Calu3 (cell line): Measurements from ENCODE around the gene KRT72. TPM values are rescaled to one million over a fixed set of nuclear protein-coding genes. Genes with fewer than 3 reads are reported as not detected.

Experiments used
- BruUV-seq: library from RNA; stranded (reverse); fragments of 400-500 nt; replicated peaks from 2 replicates; lab custom pipeline; 2021; lab: Mats Ljungman, UMichigan
- CTCF ChIA-PET: fragments of 300-600 bp; sonication (Branson Sonifier 250); formaldehyde crosslinking; loops from one replicate; lab custom pipeline; 2022; ENCODE audit warnings: antibody characterized with exemption; lab: Charles Lee
- DNase-seq: peaks from one replicate; pipeline ENCODE4 v3.0.0; 2022
- H3K27ac Mint-ChIP-seq: one replicate; pipeline ENCODE4 v1.8.0; 2022; ENCODE audit warnings: mixed read lengths; ENCODE audit not compliant: unreplicated experiment
- H3K27me3 Mint-ChIP-seq: one replicate; pipeline ENCODE4 v1.8.0; 2022; ENCODE audit warnings: mixed read lengths; ENCODE audit not compliant: unreplicated experiment
- H3K36me3 Mint-ChIP-seq: one replicate; pipeline ENCODE4 v1.8.0; 2022; ENCODE audit warnings: mild to moderate bottlenecking, moderate library complexity, mixed read lengths; ENCODE audit not compliant: insufficient read depth, unreplicated experiment
- H3K4me1 Mint-ChIP-seq: one replicate; pipeline ENCODE4 v1.8.0; 2022; ENCODE audit warnings: mild to moderate bottlenecking, low read depth, mixed read lengths; ENCODE audit not compliant: unreplicated experiment
- H3K4me3 Mint-ChIP-seq: one replicate; pipeline ENCODE4 v1.8.0; 2022; ENCODE audit warnings: mild to moderate bottlenecking, low read depth, moderate library complexity, mixed read lengths; ENCODE audit not compliant: unreplicated experiment
- H3K9me3 Mint-ChIP-seq: one replicate; pipeline ENCODE4 v1.8.0; 2022; ENCODE audit warnings: low read depth, mixed read lengths; ENCODE audit not compliant: unreplicated experiment
- CTCF ChIP-seq: fragments of 200-600 bp; IDR thresholded peaks from one replicate; pipeline ENCODE4 v1.8.0; 2022; ENCODE audit warnings: antibody characterized with exemption; ENCODE audit not compliant: unreplicated experiment
- intact Hi-C: fragments of 100-400 bp; cut with micrococcal nuclease; formaldehyde crosslinking; loops from one replicate; pipeline ENCODE4 v1.10.0; 2022; ENCODE audit not compliant: unreplicated experiment
- total RNA-seq: library from RNA; stranded (reverse); gene quantifications from 2 replicates; pipeline ENCODE4 v1.2.3, GENCODE V29; 2022

The KRT72 gene
- total RNA-seq, 1 experiment from 2014 or later = not detected

DNA sequence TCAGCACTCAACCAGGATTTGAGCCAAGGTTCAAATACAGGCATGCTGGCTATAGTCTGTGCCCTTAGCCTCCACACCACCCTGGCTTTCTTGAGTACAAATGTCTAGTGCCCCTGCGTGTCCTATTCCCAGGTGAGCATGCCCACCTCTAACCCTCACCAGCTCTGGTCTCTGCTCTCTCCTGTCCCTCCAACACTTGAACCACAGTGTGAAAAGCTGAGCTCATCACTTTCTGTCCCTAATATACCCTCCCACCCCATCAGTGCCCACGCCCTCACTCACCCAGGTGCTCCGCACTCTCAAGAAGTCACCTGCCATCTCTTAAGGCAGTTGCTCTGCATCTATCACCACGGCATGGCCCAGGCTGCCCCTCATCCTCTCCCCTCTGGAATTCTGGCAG, 41.3 kb downstream of the KRT72 start:
- BruUV-seq = no TSS peak
- CTCF ChIA-PET = interaction anchor here (0.6 to 0.7 kb wide), 2 partner anchors 152 to 725 kb away, joined by 3 to 4 read pairs; no protein-coding TSS in a partner anchor
- DNase-seq = no peak
- H3K36me3 Mint-ChIP-seq = no peaks in the 10 kb centered on the region
- no peaks in the 10 kb centered on the region for H3K9me3 Mint-ChIP-seq
- H3K27me3 Mint-ChIP-seq = peaks cover 85% of the 10 kb centered on the region
- TF ChIP-seq CTCF = no peak
- H3K4me1 Mint-ChIP-seq = no peaks in the 10 kb centered on the region
- intact Hi-C loops = no loop called here
- H3K27ac Mint-ChIP-seq = no peak overlapping the region
- H3K4me3 Mint-ChIP-seq = no peak overlapping the region

- no peak overlapping the region for H3K4me3 Mint-ChIP-seq
- H3K27ac Mint-ChIP-seq = no peak overlapping the region
- no peak for TF ChIP-seq CTCF
- no TSS peak for BruUV-seq
- intact Hi-C loops = no loop called here
- H3K27me3 Mint-ChIP-seq = peaks cover 85% of the 10 kb centered on the region
- DNase-seq = no peak
- H3K4me1 Mint-ChIP-seq = no peaks in the 10 kb centered on the region
- CTCF ChIA-PET = no interaction called here
- H3K36me3 Mint-ChIP-seq = no peaks in the 10 kb centered on the region
- H3K9me3 Mint-ChIP-seq = no peaks in the 10 kb centered on the region
These were observed 42.4 kb downstream of the KRT72 start for GRCh38 chr12:52558781-52559445.

GRCh38 chr12:52557476-52557875, 43.8 kb downstream of the KRT72 start:
- Mint-ChIP-seq H3K27me3 (peaks cover 91% of the 10 kb centered on the region), H3K27ac (no peak overlapping the region), H3K4me3 (no peak overlapping the region), H3K9me3 (no peaks in the 10 kb centered on the region), H3K36me3 (no peaks in the 10 kb centered on the region), H3K4me1 (no peaks in the 10 kb centered on the region)
- no peak for DNase-seq
- CTCF ChIA-PET = no interaction called here
- TF ChIP-seq CTCF = no peak
- intact Hi-C loops = no loop called here
- no TSS peak for BruUV-seq

DNA sequence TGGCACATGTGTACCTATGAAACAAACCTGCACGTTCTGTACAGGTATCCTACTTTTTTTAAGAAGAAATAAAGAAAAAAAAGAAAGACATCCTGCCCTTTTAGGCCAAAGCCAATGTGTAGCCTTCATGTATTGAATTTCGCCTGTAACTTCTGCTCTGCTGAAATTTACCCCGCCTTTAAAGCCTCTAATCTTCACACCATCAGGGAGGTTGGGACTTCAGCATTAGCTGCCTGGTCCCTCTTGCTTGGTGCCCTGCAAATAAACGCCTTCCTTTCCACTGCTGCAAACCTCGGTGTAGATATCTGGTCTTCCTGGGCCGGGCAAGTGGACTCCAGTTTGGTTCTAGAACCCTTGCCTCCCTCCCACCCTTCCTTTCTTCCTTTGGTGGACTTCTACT, 45.7 kb downstream of the KRT72 start:
- Mint-ChIP-seq H3K36me3 (no peaks in the 10 kb centered on the region), H3K4me1 (no peaks in the 10 kb centered on the region), H3K27ac (no peak overlapping the region), H3K27me3 (peaks cover 95% of the 10 kb centered on the region), H3K4me3 (no peak overlapping the region), H3K9me3 (no peaks in the 10 kb centered on the region)
- BruUV-seq = no TSS peak
- intact Hi-C loops = no loop called here
- TF ChIP-seq CTCF = no peak
- no peak for DNase-seq
- CTCF ChIA-PET = no interaction called here
